HG02884 (cell line): ENCODE data around the gene MOSMO.

Source experiments
- ATAC-seq: cut with Tn5 transposase; IDR thresholded peaks from one replicate; pipeline ENCODE4 v1.9.1; 2021; ENCODE audit warnings: mild to moderate bottlenecking, moderate library complexity; ENCODE audit not compliant: unreplicated experiment

MOSMO gene

DNA sequence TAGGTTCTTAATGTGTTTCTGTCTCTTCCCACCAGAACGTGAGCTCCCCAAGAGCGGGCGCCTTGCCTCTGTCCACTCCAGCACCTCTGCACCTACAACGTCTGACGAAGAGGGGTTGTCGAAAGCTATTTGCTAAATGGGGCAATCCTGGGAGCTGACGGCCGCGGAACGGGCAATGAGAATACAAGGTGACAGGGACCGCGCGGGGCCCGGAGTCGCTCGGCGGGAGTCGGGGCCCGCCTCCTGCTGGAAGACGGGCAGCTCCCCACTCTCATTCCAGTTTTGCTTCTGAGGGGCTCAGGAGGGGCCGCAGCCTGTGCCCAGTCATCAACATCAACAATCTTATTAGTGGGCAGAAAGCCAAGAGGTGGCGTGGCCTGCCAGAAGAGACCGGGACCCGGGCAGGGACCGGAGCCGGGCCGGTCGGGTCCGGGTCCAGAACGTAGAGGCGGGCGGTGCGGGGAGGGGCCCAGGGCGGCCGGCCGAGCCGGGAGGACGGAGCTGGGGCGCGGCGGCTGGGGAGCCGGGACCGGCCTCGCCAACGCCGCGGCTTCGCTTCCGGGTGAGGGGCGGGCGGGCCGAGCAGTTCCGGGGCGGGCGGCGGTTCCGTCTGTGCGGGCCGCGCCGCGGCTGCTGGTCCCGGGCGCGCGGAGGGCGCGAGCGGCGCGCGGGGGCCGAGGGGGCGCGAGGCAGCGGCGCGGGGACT is at the start of gene MOSMO:
Gene MOSMO (plus strand): TSS at position 603 of the 706 bp plus-strand sequence. CDS start 191 bp downstream, outside the sequence.
- ATAC-seq = no peak

DNA sequence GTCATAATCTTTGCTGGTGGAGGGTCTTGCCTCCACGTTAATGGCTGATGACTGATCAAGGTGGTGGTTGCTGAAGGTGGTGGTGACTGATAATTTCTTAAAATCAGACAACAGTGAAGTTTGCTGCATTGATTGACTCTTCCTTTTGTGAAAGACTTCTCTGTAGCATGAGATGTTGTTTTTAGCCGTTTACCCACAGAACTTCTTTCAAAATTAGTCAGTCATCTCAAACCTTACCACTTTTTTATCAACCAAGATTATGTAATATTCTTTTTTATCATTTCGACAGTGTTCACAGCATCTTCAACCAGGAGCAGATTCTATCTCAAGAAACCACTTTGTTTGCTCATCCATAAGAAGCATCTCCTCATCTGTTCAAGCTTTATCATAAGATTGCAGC is 48.9 kb upstream of the MOSMO start:
- no peak for ATAC-seq

GRCh38 chr16:21962475-21962874 is 45.4 kb upstream of the MOSMO start:
- no peak for ATAC-seq

DNA sequence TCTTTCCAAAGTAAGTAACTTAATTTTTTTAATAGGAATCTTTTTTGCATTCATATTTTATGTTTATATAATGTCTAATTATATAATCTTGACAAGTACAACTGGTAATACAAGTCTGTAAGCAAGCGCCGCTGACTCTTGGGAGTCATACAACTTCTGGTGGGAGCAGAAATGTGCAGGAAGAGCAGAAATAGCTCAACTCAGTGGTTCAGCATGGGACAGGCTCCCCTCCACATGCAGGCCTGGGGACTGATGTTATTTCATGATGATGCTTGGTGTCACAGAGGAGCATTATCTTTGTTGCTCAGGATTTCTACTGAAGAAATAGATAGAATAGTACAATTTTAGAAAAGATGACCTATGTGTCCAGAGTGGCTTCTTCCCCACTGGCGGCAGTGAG is 44.0 kb upstream of the MOSMO start:
- no peak for ATAC-seq

- no peak for ATAC-seq
Observed at GRCh38 chr16:21964353-21964752, 43.6 kb upstream of the MOSMO start.

GRCh38 chr16:21971856-21972255 is 36.1 kb upstream of the MOSMO start:
- no peak for ATAC-seq

DNA sequence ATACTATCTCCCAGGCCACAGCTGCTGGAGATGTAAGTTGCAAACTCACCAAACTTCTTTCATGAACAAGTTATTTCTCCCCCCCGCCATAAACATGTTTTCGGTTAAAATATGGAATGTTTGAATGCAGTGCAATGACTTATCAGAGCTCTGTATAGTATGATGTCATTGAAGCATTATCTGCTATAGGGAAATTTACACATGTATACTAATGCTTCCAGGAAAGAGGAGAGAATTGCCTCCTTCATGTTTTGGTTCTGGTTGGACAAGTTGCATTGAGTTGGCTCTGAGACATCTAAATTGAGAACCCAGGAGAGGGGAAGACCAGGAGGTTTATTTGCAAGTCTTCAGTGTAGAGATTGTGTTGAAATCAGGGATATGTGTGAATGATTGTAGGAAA is 34.0 kb upstream of the MOSMO start:
- ATAC-seq = no peak

- no peak for ATAC-seq
Observed at GRCh38 chr16:21980032-21980431, 27.9 kb upstream of the MOSMO start.

GRCh38 chr16:21982108-21982507 is 25.8 kb upstream of the MOSMO start:
- ATAC-seq = no peak

DNA sequence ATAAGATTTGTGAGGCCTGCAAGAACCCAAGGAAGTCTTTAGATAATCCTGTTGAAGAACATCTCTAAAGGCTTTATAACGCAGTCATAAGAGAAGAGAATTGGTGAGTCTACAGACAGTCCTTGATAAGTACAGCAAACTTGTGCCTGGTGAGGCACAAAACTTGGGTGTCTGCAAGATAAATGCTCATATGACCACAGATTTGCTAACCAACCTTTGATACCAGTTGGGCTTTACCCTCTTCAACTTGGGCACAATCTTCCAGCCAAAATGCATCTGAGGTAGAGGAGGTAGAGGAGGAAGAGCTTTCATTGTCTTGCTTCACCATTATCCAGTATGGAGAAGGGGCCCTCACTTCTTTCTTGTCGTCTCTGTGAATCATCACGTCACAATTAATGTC is 23.8 kb upstream of the MOSMO start:
- ATAC-seq = no peak

GRCh38 chr16:21985524-21985923 is 22.4 kb upstream of the MOSMO start:
- ATAC-seq = no peak

- ATAC-seq = no peak
Observed at GRCh38 chr16:21986692-21987246, 21.1 kb upstream of the MOSMO start.

DNA sequence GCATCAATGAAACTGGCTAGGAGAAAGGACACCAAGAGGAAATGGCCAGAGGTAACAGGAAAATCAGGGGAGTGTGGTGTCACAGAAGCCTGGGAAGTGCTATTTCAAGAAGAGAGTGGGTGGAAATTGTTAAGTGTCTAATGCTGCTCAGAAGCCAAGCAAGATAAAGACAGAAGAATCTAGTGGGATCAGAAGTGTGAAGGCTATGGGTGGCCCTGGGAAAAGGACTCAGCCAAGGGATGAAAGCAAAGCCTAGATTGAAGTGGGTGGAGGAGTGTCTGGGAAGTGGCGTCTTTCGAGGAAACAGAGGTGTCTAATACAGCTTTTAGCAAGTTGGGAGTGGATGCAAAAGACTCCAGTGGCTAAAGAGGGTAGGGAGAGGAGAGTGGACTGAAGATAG is 20.4 kb upstream of the MOSMO start:
- ATAC-seq = no peak

DNA sequence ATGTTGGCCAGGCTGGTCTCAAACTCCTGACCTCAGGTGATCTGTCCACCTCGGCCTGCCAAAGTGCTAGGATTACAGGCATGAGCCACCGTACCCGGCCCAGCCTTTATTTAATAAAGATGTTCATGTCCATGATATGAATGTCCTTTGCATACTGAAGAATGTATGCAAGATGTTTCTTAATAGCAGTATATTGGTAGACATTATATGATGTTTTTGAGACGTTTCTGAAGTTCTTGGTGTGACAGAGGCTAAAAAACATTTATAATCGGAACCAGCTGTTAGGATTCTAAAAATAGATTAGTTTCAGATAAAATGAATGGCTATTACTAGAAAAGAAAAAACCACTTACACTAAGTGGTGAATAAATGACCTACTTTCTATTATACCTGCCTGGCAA is 18.8 kb upstream of the MOSMO start:
- ATAC-seq = no peak

DNA sequence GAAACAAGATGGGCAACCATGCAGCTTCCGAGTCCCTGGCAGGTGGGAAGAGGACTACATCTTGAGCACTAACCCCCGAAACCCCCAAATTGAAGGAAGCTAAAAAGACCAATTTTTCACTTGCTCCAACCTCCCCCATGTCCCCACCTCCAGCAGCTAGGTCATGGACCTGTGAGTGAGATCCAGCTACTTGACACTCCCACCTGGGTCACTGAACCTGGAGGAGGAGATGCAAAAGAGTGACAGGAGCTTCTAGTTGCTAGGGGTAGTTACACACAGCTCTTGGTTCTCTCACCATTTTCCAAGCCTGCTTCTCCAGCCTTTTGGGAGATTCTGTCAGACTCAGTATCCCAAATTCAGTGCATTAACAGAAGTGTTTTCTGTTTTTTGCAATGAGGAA is 18.2 kb upstream of the MOSMO start:
- ATAC-seq = no peak

DNA sequence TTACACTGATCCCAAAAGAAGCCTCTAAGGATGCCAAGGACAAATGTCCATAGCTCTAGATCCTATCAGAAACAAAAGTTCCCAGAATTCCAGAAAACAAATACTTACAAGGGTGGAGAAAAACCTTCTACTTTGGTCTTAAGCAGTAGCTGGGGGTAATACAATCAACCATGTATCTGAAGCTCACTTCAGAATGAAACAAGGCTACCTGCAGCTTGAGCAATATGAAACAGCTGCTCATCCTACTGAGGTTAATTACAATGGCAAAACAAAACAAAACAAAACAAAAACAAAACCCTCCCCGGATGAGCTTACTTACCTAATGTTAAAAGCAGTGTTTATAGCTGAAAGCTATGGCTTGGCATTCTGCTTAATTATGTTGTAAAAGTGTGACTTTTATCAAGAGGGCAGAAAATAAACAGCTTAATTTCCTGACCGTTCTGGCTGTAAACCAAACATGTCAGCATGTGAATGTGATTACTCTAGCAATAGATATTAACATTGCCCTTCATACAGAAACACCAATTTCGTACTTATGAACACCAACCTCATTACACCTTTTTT is 17.4 kb upstream of the MOSMO start:
- no peak for ATAC-seq

GRCh38 chr16:21991621-21992020 is 16.3 kb upstream of the MOSMO start:
- no peak for ATAC-seq

GRCh38 chr16:21994856-21995465 is 12.9 kb upstream of the MOSMO start:
- ATAC-seq = no peak

DNA sequence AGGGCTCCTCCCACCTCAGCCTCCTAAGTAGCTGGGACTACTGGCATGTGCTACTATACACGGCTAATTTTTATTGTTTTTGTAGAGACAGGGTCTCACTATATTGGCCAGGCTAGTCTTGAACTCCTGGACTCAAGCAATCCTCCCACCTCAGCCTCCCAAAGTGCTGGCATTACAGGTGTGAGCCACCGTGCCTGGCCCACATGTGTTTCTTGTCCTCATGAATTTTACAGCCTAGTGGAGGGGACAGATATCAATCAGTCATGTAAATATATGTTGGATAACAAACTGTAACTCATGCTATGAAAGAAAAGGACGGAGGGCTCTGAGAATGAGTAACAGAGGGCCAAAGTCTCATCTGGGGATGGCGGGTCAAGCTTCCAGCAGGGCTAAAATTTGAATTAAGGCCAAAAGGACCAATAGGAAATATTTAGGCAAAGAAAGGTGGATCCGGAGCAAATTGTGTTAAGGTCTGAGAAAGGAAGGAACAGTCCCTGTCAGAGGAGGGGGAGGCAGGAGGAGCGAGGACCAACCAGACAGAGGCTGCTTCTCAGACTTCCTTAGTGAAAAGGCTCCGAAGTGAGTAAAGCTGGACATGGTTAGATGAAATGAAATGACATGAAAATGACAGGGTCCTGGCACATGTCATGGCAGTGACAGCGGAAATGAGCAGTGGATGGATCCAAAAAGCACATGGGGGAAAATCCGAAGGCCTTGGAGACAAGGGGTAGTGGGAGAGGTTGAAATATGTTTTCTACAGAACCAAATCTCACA is 10.8 kb upstream of the MOSMO start:
- no peak for ATAC-seq

GRCh38 chr16:21997697-21998480 is 10.0 kb upstream of the MOSMO start:
- no peak for ATAC-seq

DNA sequence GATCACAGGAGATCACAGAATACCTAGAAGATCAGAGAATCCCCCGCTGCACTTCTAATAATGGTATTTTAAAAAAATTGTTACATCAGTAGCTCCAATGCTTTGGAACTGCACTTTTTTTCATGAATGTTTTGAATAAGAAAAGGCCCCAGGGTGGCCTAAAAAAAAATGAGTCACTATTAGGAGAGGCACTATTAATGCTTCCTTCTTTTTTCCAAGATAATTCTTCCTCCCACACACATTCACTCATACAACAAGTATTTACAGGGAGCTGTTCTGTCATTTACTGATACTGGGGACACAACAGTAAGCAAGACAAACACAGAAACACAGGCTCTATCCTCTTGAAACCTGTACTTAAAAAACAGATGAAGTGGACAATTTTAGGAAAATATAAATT is 6.3 kb upstream of the MOSMO start:
- ATAC-seq = no peak
